GM10266 (cell line): ENCODE results near the gene P4HTM.

ENCODE experiments used
- DNase-seq: peaks from one replicate; pipeline ENCODE4 v3.0.0; 2012; ENCODE audit errors: extremely low spot score
- TF ChIP-seq, protein P1 (sequence below): IDR thresholded peaks from 2 replicates; pipeline ENCODE4 v1.5.1; 2012; ENCODE audit warnings: mild to moderate bottlenecking, low read depth; ENCODE audit not compliant: control insufficient read depth, insufficient read depth; ENCODE audit errors: missing control alignments

Gene P4HTM

DNA sequence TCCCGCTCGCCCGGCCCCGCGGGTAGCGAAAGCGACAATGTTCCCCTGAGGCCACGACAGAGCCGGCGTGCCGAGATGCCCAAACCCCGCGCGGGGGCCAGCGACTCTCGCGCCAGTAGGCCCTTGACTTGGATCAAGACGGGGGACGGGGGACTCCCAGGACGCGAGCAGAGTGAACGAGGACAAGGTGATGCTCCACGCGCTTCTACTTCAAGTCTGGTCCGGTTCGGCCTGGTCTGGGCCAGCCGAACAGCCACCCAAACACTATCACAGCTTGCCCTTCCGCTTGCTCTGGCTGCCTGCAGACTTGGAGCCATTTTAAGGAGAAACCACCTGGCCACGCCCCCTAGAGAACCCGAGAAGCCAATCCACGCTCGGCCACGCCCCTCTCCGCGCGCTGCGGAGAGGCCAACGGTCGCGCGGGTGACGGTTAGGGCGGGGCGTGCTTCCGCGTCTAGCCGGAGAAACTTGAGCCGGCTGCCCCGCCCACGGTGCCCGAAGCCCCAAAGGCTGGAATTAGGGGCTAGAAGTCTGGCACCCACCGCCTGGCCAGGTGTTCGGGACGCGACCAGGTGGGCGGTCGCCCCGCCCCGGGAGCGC, 31.3 kb downstream of the P4HTM start:
- TF ChIP-seq, protein P1, sequence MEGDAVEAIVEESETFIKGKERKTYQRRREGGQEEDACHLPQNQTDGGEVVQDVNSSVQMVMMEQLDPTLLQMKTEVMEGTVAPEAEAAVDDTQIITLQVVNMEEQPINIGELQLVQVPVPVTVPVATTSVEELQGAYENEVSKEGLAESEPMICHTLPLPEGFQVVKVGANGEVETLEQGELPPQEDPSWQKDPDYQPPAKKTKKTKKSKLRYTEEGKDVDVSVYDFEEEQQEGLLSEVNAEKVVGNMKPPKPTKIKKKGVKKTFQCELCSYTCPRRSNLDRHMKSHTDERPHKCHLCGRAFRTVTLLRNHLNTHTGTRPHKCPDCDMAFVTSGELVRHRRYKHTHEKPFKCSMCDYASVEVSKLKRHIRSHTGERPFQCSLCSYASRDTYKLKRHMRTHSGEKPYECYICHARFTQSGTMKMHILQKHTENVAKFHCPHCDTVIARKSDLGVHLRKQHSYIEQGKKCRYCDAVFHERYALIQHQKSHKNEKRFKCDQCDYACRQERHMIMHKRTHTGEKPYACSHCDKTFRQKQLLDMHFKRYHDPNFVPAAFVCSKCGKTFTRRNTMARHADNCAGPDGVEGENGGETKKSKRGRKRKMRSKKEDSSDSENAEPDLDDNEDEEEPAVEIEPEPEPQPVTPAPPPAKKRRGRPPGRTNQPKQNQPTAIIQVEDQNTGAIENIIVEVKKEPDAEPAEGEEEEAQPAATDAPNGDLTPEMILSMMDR = no peak
- DNase-seq = peak; percentile 97

DNA sequence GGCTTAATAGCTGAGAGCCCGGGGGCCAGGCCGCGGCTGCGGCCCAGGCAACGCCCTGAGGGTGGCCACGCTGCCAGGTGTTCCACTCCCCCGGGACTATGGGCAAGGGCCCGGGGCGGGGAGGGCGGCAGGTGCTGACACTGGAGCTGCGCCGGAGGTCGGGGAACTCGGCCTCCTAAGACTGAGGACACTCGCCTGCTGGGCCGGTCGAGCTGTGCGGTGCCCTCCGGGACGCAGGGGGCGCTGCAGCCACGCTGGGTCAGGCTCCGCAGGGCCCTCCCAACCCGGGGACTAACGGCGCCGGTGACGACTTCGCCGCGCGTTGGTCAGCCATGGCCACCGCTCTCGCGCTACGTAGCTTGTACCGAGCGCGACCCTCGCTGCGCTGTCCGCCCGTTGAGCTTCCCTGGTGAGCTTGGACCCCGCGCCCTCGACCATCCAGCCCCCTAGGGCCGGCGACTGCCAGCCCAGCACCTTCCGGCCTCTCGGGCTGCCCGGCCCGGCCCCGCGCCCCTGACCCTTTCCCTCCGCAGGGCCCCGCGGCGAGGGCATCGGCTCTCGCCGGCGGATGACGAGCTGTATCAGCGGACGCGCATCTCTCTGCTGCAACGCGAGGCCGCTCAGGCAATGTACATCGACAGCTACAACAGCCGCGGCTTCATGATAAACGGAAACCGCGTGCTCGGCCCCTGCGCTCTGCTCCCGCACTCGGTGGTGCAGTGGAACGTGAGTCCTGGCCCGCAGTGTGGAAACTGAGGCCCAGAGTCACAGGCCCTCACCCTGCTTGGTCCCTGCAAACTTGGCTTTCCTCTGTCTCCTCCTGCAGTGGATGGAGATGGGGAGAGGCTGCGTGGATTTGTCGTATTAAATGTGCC, 32.0 kb downstream of the P4HTM start, which contains the start of gene NDUFAF3:
Gene NDUFAF3, plus strand, starts transcription at position 309 of the 875 bp plus-strand sequence. Its CDS starts 24 bp downstream, at position 333.
- peak; percentile 90 for DNase-seq
- TF ChIP-seq, protein P1 = peak; percentile 99

DNA sequence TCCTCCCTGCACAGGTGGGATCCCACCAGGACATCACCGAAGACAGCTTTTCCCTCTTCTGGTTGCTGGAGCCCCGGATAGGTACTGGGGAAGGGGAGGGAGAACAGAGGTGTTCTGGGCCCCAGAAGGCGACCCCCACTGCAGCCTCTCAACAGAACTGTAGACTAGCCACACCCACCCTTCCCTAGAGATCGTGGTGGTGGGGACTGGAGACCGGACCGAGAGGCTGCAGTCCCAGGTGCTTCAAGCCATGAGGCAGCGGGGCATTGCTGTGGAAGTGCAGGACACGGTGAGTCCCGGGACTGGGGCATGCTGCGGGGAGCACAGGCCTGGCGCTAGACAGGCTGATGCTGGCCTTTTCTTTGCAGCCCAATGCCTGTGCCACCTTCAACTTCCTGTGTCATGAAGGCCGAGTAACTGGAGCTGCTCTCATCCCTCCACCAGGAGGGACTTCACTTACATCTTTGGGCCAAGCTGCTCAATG, 32.7 kb downstream of the P4HTM start:
- DNase-seq = no peak
- TF ChIP-seq, protein P1 = no peak

DNA sequence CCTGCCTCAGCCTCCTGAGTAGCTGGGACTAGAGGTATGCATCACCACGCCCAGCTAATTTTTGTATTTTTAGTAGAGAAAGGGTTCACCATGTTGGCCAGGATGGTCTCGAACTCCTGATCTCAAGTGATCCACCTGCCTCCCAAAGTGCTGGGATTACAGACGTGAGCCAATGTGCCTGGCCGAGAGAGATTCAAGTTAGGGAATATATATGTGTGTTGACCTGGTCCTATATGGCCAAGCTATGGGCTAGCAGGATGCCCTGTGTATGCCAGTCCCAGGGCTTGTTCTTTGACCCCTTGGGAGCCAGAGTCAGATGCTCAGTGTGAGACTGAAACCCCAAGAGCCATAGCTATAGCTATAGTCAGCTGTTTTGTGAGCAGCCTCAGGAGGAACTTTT, 33.7 kb downstream of the P4HTM start:
- TF ChIP-seq, protein P1 = no peak

DNA sequence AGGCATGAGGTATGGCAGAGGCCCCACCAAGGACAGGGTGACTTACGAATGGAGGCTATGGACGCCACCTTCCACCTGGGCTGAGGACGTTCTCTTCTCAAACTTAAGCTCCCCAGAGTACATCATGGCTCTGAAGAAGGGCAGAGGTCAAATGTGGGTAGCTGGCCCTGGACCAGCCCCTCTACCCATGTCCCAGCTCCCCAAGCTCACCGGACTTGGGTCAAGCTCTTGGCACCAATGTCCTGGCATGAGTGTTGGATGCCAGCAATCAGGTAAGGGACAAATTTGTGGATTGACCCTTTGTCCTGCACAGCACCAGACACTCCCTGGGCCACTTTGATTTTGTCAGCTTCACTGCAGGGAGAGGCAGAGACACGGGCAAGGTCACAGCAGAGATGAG, 34.4 kb downstream of the P4HTM start:
- TF ChIP-seq, protein P1 = no peak
- no peak for DNase-seq

More for the DNA sequence above, 33.7 kb downstream of the P4HTM start:
- DNase-seq = no peak

DNA sequence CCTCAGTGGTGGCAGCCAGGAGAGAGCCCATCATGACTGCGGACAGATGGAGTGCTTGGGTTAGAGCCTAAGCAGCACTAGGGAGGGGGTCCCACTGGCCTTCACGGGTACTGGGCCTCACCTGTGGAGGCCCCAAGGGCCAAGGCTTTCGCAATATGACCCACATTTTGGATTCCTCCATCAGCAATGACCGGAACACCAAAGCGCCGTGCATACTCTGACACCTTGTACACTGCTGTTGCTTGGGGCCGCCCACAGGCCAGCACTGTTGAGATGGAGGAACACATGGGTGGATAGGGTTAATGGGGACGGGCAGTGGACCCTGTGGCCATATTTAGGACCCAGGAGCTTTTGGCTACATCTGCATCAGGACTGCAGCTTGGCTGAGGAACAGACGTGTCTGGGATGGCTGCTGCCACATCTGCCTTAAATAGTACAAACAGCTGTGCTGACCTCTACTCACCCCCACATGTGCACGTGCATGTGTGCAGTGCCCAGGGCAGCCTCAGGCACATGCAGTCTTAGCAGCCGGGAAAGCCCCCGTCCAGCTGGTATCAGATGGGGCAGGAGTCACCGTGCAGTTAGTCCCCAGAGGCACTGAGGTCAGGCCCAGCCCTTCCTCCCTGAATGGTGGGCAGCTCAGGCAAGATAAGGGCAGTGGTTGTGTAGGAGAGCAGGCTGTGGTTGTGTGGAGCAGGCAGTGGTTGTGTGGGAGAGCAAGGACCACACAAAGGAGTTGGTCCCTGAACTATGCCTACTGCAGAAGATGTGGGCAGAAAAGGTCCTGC, 35.2 kb downstream of the P4HTM start:
- no peak for DNase-seq

More for the DNA sequence above, 35.2 kb downstream of the P4HTM start:
- TF ChIP-seq, protein P1 = no peak
